ENCODE measurements around the gene CPEB2. TPM values are rescaled to one million over a fixed set of nuclear protein-coding genes. Genes with fewer than 3 reads are reported as not detected.

Gene CPEB2
- total RNA-seq, 2 experiments from 2014 or later: 2.2 to 6.6 TPM

DNA sequence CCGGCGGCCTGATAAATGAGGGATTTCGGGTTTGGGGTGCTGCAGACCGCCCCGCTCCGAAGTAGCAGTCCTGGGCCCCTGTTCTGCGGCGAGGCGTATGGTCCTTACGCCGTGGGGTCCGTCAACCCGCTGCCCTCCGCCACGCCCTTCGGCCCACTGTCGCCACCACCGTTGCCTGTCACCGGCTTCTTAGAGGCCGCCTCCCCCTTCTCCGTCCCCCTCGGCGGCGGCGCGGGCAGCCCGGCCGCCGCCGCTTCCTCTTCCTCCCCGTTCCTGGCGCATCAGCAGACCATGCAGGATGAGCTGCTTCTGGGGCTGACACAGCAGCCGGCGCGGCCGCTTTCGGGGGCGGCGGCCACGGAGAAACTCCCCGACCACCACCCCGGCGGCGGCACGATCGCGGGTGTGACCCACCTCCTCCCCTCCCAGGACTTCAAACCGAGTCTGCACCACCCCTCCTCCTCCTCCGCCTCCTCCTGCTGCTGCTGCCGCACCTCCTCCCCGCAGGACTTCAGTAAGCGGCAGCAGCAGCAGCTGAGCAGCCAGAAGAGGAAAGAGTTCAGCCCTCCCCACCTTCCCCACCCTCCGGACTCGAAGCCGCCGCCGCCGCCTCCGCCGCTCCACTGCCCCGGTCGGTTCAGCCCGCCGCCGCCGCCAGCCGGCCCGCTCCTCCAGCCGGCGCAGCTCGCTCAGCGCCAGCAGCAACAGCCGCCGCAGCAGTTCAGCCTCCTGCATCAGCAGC is 549 bp downstream of the CPEB2 start:
- CTCF ChIA-PET (ENCODE audit: unreplicated experiment): interaction anchor here (0.8 kb wide), 1 partner anchor 1375 kb away, joined by 3 read pairs; no protein-coding TSS in a partner anchor
- intact Hi-C loops (cut with micrococcal nuclease; ENCODE audit: unreplicated experiment): loop anchor here (1.0 to 10.0 kb wide), 8 partner anchors 407 to 1521 kb away; partner anchors contain the start of genes BOD1L1, CD38, FBXL5 and RAB28
- Histone ChIP-seq H4K20me1 (ENCODE audit: insufficient read depth, low read length) (peaks cover 22% of the 10 kb centered on the region), H3K79me2 (ENCODE audit: insufficient read depth, low read depth, low read length) (peaks cover 30% of the 10 kb centered on the region), H2AFZ (ENCODE audit: low read length) (peak overlapping the region; percentile 26; the same call in 1 of the 2 replicates), H3K36me3 (ENCODE audit: insufficient read depth, low read length) (peaks cover 7% of the 10 kb centered on the region), H3K4me3 (ENCODE audit: low read depth, low read length, poor library complexity, severe bottlenecking) (peak overlapping the region; percentile 93), H3K9me2 (ENCODE audit: insufficient read depth, low read length) (no peaks in the 10 kb centered on the region), H3K4me1 (ENCODE audit: insufficient read depth, low read length, poor library complexity, severe bottlenecking) (peaks cover 23% of the 10 kb centered on the region), H3K9me3 (ENCODE audit: low read length) (no peaks in the 10 kb centered on the region), H3K27ac (ENCODE audit: low read depth, low read length, poor library complexity, severe bottlenecking) (peak overlapping the region; percentile 91), H3K4me2 (ENCODE audit: low read length) (peak overlapping the region; percentile 70)
- TF ChIP-seq, protein P1, sequence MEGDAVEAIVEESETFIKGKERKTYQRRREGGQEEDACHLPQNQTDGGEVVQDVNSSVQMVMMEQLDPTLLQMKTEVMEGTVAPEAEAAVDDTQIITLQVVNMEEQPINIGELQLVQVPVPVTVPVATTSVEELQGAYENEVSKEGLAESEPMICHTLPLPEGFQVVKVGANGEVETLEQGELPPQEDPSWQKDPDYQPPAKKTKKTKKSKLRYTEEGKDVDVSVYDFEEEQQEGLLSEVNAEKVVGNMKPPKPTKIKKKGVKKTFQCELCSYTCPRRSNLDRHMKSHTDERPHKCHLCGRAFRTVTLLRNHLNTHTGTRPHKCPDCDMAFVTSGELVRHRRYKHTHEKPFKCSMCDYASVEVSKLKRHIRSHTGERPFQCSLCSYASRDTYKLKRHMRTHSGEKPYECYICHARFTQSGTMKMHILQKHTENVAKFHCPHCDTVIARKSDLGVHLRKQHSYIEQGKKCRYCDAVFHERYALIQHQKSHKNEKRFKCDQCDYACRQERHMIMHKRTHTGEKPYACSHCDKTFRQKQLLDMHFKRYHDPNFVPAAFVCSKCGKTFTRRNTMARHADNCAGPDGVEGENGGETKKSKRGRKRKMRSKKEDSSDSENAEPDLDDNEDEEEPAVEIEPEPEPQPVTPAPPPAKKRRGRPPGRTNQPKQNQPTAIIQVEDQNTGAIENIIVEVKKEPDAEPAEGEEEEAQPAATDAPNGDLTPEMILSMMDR (conservative IDR thresholded peaks at IDR 0.05; ENCODE audit: low read length): no peak
- TF ChIP-seq EZH2phosphoT487 (IDR thresholded peaks at IDR 0.05; ENCODE audit: borderline replicate concordance, low read depth, low read length): no peak
- no TSS peak for BruUV-seq (replicated peaks)
- peak; percentile 81 for DNase-seq (ENCODE audit: low spot score)
- POLR2A ChIA-PET: interaction anchor here (0.5 to 1.1 kb wide), 6 partner anchors 10 to 1377 kb away, joined by 3 to 4 read pairs (median 4); no protein-coding TSS in a partner anchor

DNA sequence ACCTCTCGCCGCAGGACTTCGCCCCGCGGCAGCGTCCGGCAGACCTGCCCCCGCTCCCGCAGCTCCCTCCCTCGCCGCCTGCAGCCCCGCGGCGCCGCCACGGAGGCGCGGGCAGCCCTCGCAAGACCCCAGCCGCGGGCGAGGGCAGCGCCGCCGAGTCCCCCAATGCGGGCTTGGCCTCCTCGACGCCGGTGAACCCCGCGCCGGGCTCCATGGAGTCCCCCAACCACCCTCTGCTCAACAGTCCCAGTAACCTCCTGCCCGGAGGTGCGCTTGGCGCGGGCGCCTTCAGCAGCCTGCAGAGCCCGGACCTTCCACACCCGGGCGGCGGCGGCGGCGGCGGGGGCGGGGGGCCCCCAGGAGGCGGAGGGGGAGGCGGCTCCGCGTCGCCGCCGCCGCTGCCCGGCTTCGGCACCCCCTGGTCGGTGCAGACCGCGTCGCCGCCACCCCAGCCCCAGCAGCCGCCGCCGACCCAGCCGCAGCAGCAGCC is 1.2 kb downstream of the CPEB2 start:
- Histone ChIP-seq H3K4me1 (ENCODE audit: insufficient read depth, low read length, poor library complexity, severe bottlenecking) (peaks cover 23% of the 10 kb centered on the region), H3K9me3 (ENCODE audit: low read length) (no peaks in the 10 kb centered on the region), H3K27ac (ENCODE audit: low read depth, low read length, poor library complexity, severe bottlenecking) (peak overlapping the region; percentile 91), H2AFZ (ENCODE audit: low read length) (peak overlapping the region; percentile 26; the same call in 1 of the 2 replicates), H3K79me2 (ENCODE audit: insufficient read depth, low read depth, low read length) (peaks cover 35% of the 10 kb centered on the region), H4K20me1 (ENCODE audit: insufficient read depth, low read length) (peaks cover 22% of the 10 kb centered on the region), H3K36me3 (ENCODE audit: insufficient read depth, low read length) (peaks cover 12% of the 10 kb centered on the region), H3K9me2 (ENCODE audit: insufficient read depth, low read length) (no peaks in the 10 kb centered on the region), H3K4me3 (ENCODE audit: low read depth, low read length, poor library complexity, severe bottlenecking) (peak overlapping the region; percentile 93), H3K4me2 (ENCODE audit: low read length) (peak overlapping the region; percentile 70)
- TF ChIP-seq, protein P1 (conservative IDR thresholded peaks at IDR 0.05; ENCODE audit: low read length): no peak
- TF ChIP-seq EZH2phosphoT487 (IDR thresholded peaks at IDR 0.05; ENCODE audit: borderline replicate concordance, low read depth, low read length): no peak
- DNase-seq (ENCODE audit: low spot score): peak; percentile 75
- no TSS peak for BruUV-seq (replicated peaks)
- ChIA-PET POLR2A (interaction anchor here (0.5 to 1.1 kb wide), 6 partner anchors 9 to 1378 kb away, joined by 3 to 4 read pairs (median 4); no protein-coding TSS in a partner anchor), CTCF (ENCODE audit: unreplicated experiment) (interaction anchor here (0.8 kb wide), 1 partner anchor 1375 kb away, joined by 3 read pairs; no protein-coding TSS in a partner anchor)
- intact Hi-C loops (cut with micrococcal nuclease; ENCODE audit: unreplicated experiment): loop anchor here (2.0 to 10.0 kb wide), 7 partner anchors 651 to 1521 kb away; partner anchors contain the start of genes BOD1L1, CD38, FBXL5 and RAB28

Data from OCI-LY7 (cell line).